Osteocyte (in vitro differentiated cells): ENCODE results near the gene WDR7. TPM values are rescaled to one million over a fixed set of nuclear protein-coding genes. Genes with fewer than 3 reads are reported as not detected.

ENCODE experiments used
- DNase-seq: peaks from one replicate; pipeline ENCODE4 v3.0.0; 2021; ENCODE audit warnings: mixed read lengths; ENCODE audit not compliant: unreplicated experiment; ENCODE audit errors: extremely low spot score
- H3K27ac Mint-ChIP-seq: one replicate; pipeline ENCODE4 v1.8.0; 2021; ENCODE audit warnings: mild to moderate bottlenecking, mixed read lengths; ENCODE audit not compliant: unreplicated experiment
- H3K27me3 Mint-ChIP-seq: one replicate; pipeline ENCODE4 v1.8.0; 2021; ENCODE audit warnings: mixed read lengths; ENCODE audit not compliant: unreplicated experiment
- H3K36me3 Mint-ChIP-seq: one replicate; pipeline ENCODE4 v1.8.0; 2021; ENCODE audit warnings: mixed read lengths; ENCODE audit not compliant: unreplicated experiment
- H3K4me1 Mint-ChIP-seq: one replicate; pipeline ENCODE4 v1.8.0; 2021; ENCODE audit warnings: mixed read lengths; ENCODE audit not compliant: unreplicated experiment
- H3K4me3 Mint-ChIP-seq: one replicate; pipeline ENCODE4 v1.8.0; 2021; ENCODE audit warnings: mild to moderate bottlenecking, moderate library complexity, mixed read lengths; ENCODE audit not compliant: unreplicated experiment
- H3K9me3 Mint-ChIP-seq: one replicate; pipeline ENCODE4 v1.8.0; 2021; ENCODE audit warnings: mixed read lengths; ENCODE audit not compliant: unreplicated experiment
- total RNA-seq: library from RNA; stranded (reverse); gene quantifications from 2 replicates; pipeline ENCODE4 v1.2.1, GENCODE V29; 2021
- TF ChIP-seq, protein P1 (sequence below): fragments of 200-600 bp; sonication (generic); IDR thresholded peaks from 2 replicates; pipeline ENCODE4 v1.5.0; 2021; ENCODE audit warnings: antibody characterized with exemption, mild to moderate bottlenecking, moderate library complexity

The WDR7 gene
- total RNA-seq, 1 donor from 2014 or later, result 25.9 TPM

DNA sequence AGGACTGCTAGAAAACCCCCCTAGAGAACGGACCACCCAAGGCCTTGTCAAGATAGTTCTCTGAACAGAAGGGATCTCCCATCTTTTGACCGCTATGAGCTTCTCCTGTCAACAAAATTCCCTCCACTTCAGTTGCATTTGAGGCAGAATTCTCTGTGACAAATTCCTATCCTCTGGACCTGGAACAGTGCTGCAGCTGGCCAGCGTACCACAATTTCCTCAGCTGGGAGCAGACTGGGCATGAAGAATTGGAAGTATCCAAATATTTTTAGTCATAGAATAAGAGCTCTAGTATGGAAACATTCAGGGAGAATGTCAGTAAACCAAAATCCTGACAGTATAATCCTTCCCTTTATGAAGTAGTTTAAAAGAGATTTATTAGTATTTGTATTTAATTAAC lies 348.7 kb downstream of the WDR7 start:
- H3K27ac Mint-ChIP-seq, result no peak overlapping the region
- H3K4me3 Mint-ChIP-seq, result no peak overlapping the region

DNA sequence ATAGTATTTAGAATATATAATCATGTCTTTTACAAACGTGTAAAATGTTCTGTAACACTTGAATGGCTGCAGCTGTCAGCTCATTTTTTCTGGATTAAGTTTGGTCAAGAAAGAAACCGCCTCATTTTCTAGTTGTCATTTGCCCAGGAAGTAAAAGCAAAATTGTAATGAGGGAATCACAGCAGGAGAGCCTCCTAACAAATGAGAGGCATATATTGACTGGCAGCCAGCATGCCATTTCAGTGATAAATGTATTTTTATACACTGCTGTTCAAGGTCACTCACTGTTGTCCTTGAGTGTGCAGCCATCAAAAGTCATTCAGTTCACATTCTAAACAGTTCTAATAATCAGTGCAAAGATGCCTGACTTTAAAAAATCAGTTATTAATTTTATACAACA lies 351.5 kb downstream of the WDR7 start:
- no peak overlapping the region for H3K4me3 Mint-ChIP-seq
- H3K27me3 Mint-ChIP-seq, result no peaks in the 10 kb centered on the region
- H3K27ac Mint-ChIP-seq, result no peak overlapping the region
- peaks cover 2% of the 10 kb centered on the region for H3K36me3 Mint-ChIP-seq
- peaks cover 39% of the 10 kb centered on the region for H3K4me1 Mint-ChIP-seq
- no peaks in the 10 kb centered on the region for H3K9me3 Mint-ChIP-seq
- TF ChIP-seq, protein P1, sequence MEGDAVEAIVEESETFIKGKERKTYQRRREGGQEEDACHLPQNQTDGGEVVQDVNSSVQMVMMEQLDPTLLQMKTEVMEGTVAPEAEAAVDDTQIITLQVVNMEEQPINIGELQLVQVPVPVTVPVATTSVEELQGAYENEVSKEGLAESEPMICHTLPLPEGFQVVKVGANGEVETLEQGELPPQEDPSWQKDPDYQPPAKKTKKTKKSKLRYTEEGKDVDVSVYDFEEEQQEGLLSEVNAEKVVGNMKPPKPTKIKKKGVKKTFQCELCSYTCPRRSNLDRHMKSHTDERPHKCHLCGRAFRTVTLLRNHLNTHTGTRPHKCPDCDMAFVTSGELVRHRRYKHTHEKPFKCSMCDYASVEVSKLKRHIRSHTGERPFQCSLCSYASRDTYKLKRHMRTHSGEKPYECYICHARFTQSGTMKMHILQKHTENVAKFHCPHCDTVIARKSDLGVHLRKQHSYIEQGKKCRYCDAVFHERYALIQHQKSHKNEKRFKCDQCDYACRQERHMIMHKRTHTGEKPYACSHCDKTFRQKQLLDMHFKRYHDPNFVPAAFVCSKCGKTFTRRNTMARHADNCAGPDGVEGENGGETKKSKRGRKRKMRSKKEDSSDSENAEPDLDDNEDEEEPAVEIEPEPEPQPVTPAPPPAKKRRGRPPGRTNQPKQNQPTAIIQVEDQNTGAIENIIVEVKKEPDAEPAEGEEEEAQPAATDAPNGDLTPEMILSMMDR, result no peak
- no peak for DNase-seq

More for the DNA sequence above, 348.7 kb downstream of the WDR7 start:
- DNase-seq, result no peak
- TF ChIP-seq, protein P1, result no peak
- H3K36me3 Mint-ChIP-seq, result peaks cover 2% of the 10 kb centered on the region
- peaks cover 33% of the 10 kb centered on the region for H3K4me1 Mint-ChIP-seq
- H3K27me3 Mint-ChIP-seq, result no peaks in the 10 kb centered on the region
- no peaks in the 10 kb centered on the region for H3K9me3 Mint-ChIP-seq

DNA sequence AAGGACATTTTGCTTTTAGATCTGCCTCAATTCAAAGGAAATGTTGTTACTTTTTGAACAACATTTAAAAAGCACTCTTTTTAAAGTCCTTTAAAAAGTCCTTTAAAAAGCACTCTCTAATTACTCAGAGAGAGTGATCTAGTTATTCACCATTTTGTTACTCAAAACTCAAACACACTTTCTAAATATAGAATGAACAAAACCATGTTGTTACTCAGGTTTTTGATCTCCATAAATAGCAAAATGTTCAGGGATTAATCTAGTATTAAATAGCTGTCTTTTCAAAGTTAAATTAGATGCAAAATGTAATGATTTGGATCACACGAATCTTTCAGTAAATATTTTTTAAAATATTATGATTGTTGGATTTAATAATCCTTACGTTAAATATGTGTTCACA lies 352.2 kb downstream of the WDR7 start:
- no peak overlapping the region for H3K4me3 Mint-ChIP-seq
- H3K27ac Mint-ChIP-seq, result no peak overlapping the region
- no peaks in the 10 kb centered on the region for H3K27me3 Mint-ChIP-seq
- no peaks in the 10 kb centered on the region for H3K36me3 Mint-ChIP-seq
- TF ChIP-seq, protein P1, result no peak
- H3K4me1 Mint-ChIP-seq, result peaks cover 39% of the 10 kb centered on the region
- no peak for DNase-seq
- H3K9me3 Mint-ChIP-seq, result no peaks in the 10 kb centered on the region

DNA sequence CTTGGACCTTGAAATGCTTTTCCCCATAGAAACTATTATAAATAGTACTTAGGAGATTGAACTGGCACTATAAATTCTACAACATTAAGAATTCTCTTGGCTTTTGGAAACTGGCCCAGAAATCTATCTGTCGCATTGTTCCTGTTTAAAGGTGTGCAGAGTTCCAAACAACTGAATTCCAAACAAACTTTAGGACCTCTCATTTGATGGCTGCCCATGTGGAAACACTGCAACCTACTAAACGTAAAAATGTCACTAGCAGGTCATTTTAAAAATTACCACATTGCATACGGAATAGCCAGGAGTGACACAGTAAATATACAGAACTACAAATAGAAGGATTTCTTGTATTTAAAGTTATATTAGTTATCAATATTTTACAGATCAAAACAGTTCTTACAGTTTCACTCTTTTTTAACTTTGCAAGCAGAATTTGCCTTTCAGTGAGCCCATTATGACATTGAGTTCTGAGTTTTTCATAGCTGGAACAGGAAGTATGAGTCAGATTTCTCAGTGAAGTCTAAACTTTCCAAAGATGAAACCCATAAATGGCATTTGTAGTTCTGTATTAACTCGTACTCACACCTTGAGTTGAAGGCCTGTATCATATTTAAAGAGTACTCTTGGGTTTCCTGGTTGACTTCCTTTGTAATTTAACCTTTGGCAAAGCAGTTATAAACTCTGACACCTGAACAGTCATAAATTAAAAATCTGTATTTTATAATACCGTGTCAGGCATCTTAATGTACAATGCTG lies 353.4 kb downstream of the WDR7 start:
- TF ChIP-seq, protein P1, result no peak
- Mint-ChIP-seq H3K27ac (peak overlapping the region; percentile 52), H3K4me3 (no peak overlapping the region), H3K9me3 (no peaks in the 10 kb centered on the region), H3K27me3 (no peaks in the 10 kb centered on the region), H3K36me3 (no peaks in the 10 kb centered on the region), H3K4me1 (peaks cover 35% of the 10 kb centered on the region)
- DNase-seq, result no peak

DNA sequence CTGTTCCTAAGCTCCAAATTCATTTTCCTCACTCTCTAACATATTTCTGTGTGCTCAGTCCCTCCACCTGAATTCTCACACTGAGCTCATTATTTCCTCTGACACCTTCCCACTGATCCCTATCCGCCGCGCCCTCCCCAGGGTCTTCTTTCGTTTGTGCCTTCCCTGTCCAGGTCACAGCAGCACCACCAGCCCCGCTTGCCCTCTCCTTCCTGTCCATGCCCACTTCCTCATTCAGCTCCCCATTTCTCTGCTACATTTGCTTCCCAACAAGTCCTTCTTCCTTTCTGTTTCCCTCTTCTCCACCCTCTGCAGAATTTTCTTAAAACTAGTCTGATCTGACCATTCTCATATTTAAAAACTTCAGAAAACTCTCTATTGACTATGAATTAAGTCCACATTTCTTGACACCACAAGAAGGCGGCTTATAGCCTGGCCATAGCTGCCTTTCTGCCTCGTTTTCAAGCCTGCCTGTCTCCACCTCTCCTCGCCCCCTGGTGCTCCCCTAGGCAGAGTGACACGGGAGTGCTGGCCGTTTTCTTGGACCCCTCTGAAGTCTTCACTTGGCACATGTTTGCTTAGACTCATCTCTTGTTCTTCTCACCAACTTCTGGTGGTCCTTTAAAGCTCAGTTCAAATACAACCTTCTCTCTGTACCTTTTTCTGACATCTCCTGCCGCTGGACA lies 357.0 kb downstream of the WDR7 start:
- Mint-ChIP-seq H3K9me3 (no peaks in the 10 kb centered on the region), H3K27ac (no peak overlapping the region), H3K36me3 (no peaks in the 10 kb centered on the region), H3K4me3 (no peak overlapping the region), H3K4me1 (peaks cover 19% of the 10 kb centered on the region), H3K27me3 (no peaks in the 10 kb centered on the region)
- DNase-seq, result no peak
- TF ChIP-seq, protein P1, result no peak
